CD4-positive, alpha-beta T cell (primary cell): ENCODE data around the gene CPLANE2. TPM values are rescaled to one million over a fixed set of nuclear protein-coding genes. Genes with fewer than 3 reads are reported as not detected.
"Not testable (repeated sequence)": the region's sequence is repeated elsewhere in the genome, so short reads cannot be mapped to it uniquely, and the experiment has no call there.

Source experiments
- ATAC-seq: fragments of 200-7000 bp; cut with Tn5 transposase; one replicate; pipeline ENCODE4 v1.10.0; 2022; ENCODE audit warnings: mild to moderate bottlenecking; ENCODE audit not compliant: poor library complexity
- CTCF ChIA-PET: fragments of 350-600 bp; sonication (Branson Sonifier 250); formaldehyde crosslinking; loops from one replicate; lab custom pipeline; 2021; ENCODE audit warnings: antibody characterized with exemption, inconsistent platforms; lab: Charles Lee
- POLR2A ChIA-PET: fragments of 350-600 bp; sonication (Branson Sonifier 250); formaldehyde crosslinking; loops from one replicate; lab custom pipeline; 2021; ENCODE audit warnings: antibody characterized with exemption, inconsistent platforms; lab: Charles Lee
- DNase-seq, 14 experiments: peaks; one replicate each; pipeline ENCODE4 v3.0.0-alpha.2; 2013 to 2020; ENCODE audit warnings: mixed read lengths in 2 of 14
- H3K27ac ChIP-seq, 2 donors: one replicate each; pipeline versions ENCODE4 v1.5.1 to v1.7.0; 2013; ENCODE audit warnings: low read length in 2 of 2, low read depth in 1 of 2, mild to moderate bottlenecking in 1 of 2
- H3K27me3 ChIP-seq, 2 experiments: 1 replicate in 1 of 2; 2 replicates in 1 of 2; pipeline versions ENCODE4 v1.6.1 to v1.7.0; 2013; ENCODE audit warnings: low read length in 2 of 2, control low read depth in 1 of 2, mild to moderate bottlenecking in 1 of 2, moderate library complexity in 1 of 2; ENCODE audit not compliant: insufficient read depth in 2 of 2, control insufficient read depth in 1 of 2
- H3K36me3 ChIP-seq: one replicate; pipeline ENCODE4 v1.6.1; 2013; ENCODE audit warnings: low read length, control low read depth; ENCODE audit not compliant: insufficient read depth
- H3K4me1 ChIP-seq: one replicate; pipeline ENCODE4 v1.6.1; 2013; ENCODE audit warnings: low read length, control low read depth; ENCODE audit not compliant: insufficient read depth
- H3K4me3 ChIP-seq: one replicate; pipeline ENCODE4 v1.5.1; 2013; ENCODE audit warnings: mild to moderate bottlenecking, low read length, moderate library complexity
- H3K9me3 ChIP-seq, 2 experiments: 1 replicate in 1 of 2; 2 replicates in 1 of 2; pipeline versions ENCODE4 v1.6.1 to v1.7.0; 2013; ENCODE audit warnings: low read length in 2 of 2, mild to moderate bottlenecking in 2 of 2, control low read depth in 1 of 2, moderate library complexity in 1 of 2; ENCODE audit not compliant: control insufficient read depth in 1 of 2, insufficient read depth in 1 of 2
- H3K27ac Mint-ChIP-seq: one replicate; pipeline ENCODE4 v1.8.0; 2020; ENCODE audit warnings: mixed read lengths
- H3K27me3 Mint-ChIP-seq: one replicate; pipeline ENCODE4 v1.8.0; 2021; ENCODE audit warnings: mixed read lengths
- H3K36me3 Mint-ChIP-seq: one replicate; pipeline ENCODE4 v1.8.0; 2021; ENCODE audit warnings: low read depth, mixed read lengths
- H3K4me1 Mint-ChIP-seq: one replicate; pipeline ENCODE4 v1.8.0; 2021; ENCODE audit warnings: low read depth, mixed read lengths
- H3K4me3 Mint-ChIP-seq: one replicate; pipeline ENCODE4 v1.8.0; 2020; ENCODE audit warnings: mild to moderate bottlenecking, mixed read lengths
- H3K9me3 Mint-ChIP-seq: one replicate; pipeline ENCODE4 v1.8.0; 2020; ENCODE audit warnings: mixed read lengths
- intact Hi-C, 2 experiments: fragments of 100-400 bp; cut with DNase I in 1 of 2; cut with micrococcal nuclease in 1 of 2; formaldehyde crosslinking; loops; one replicate each; pipeline versions ENCODE4 v1.15.1 to v1.9.0; 2023 to 2025; cut with DNase I, micrococcal nuclease
- total RNA-seq, 174 experiments: library from RNA in 2 of 174; stranded (reverse) in 2 of 174; gene quantifications; one replicate each; pipeline ENCODE4 v1.2.3 and lab custom pipeline; 2021 to 2026
- TF ChIP-seq, protein P1 (sequence below): fragments of 200-600 bp; IDR thresholded peaks from one replicate; pipeline ENCODE4 v1.8.0; 2022; ENCODE audit warnings: antibody characterized with exemption, mild to moderate bottlenecking

Gene CPLANE2
- total RNA-seq, 2 experiments from 2014 or later, result 5.3 to 8.4 TPM

DNA sequence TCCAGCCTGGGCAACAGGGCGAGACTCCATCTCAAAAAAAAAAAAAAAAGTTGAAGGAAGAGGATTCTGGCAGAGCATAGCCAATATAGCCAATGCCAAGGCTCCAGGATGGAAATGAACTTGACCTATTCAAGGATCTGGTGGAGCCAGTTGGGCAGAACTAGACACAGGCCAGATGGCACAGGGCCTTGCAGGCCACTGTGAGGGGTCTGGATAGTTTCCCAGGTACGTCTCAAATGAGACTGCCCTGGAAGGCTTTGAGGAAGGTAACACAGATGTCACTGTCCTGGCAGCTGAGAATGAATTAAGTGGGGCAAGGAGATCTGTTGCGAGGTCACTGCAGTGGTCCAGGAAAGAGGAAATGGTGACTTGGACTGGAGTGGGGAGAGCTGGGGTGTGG is 12.5 kb downstream of the CPLANE2 start:
- TF ChIP-seq, protein P1, sequence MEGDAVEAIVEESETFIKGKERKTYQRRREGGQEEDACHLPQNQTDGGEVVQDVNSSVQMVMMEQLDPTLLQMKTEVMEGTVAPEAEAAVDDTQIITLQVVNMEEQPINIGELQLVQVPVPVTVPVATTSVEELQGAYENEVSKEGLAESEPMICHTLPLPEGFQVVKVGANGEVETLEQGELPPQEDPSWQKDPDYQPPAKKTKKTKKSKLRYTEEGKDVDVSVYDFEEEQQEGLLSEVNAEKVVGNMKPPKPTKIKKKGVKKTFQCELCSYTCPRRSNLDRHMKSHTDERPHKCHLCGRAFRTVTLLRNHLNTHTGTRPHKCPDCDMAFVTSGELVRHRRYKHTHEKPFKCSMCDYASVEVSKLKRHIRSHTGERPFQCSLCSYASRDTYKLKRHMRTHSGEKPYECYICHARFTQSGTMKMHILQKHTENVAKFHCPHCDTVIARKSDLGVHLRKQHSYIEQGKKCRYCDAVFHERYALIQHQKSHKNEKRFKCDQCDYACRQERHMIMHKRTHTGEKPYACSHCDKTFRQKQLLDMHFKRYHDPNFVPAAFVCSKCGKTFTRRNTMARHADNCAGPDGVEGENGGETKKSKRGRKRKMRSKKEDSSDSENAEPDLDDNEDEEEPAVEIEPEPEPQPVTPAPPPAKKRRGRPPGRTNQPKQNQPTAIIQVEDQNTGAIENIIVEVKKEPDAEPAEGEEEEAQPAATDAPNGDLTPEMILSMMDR, result no peak
- ChIA-PET POLR2A (no interaction called here), CTCF (no interaction called here)
- no peaks in the 10 kb centered on the region for H3K9me3 Mint-ChIP-seq
- no peaks in the 10 kb centered on the region for H3K36me3 Mint-ChIP-seq
- H3K4me1 Mint-ChIP-seq, result no peaks in the 10 kb centered on the region
- H3K27me3 ChIP-seq, result peaks cover 33 to 34% of the 10 kb centered on the region in 2 experiments
- no peak overlapping the region for H3K27ac Mint-ChIP-seq
- H3K4me3 Mint-ChIP-seq, result no peak overlapping the region
- no peak overlapping the region for H3K4me3 ChIP-seq
- intact Hi-C loops, result no loop called here
- DNase-seq, result no peak
- no peak for ATAC-seq
- H3K27ac ChIP-seq, result no peak overlapping the region
- peaks cover 5 to 23% of the 10 kb centered on the region in 2 experiments for H3K9me3 ChIP-seq
- peaks cover 43% of the 10 kb centered on the region for H3K27me3 Mint-ChIP-seq
- H3K36me3 ChIP-seq, result no peaks in the 10 kb centered on the region
- H3K4me1 ChIP-seq, result peaks cover 22% of the 10 kb centered on the region

DNA sequence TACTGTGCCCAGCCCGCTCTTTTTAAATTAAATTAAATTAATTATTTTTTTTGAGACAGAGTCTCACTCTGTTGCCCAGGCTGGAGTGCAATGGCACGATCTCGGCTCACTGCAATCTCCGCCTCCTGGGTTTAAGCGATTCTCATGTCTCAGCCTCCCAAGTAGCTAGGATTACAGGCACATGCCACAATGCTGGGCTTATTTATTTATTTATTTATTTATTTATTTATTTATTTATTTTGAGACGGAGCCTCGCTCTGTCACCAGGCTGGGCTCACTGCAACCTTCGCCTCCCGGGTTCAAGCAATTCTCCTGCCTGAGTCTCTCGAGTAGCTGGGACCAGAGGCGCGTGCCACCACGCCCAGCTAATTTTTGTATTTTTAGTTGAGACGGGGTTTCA is 14.3 kb downstream of the CPLANE2 start:
- intact Hi-C loops, ATAC-seq, H3K36me3 Mint-ChIP-seq: not testable (repeated sequence)

DNA sequence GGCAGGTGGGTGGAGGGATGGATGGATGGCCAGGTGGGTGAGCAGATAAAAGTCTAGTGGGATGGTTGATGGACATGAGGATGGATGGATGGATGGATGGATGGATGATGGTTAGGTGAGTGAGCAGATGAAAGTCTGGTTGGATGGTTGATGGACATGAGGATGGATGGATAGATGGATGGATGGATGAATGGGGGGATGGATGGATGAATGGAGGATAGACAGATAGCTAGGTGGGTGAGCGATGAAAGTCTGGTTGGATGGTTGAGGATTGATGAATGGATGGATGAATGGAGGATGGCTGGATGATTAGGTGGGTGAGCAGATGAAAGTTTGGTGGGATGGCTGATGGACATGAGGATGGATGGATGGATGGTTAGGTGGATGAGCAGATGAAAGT is 15.5 kb downstream of the CPLANE2 start:
- peaks cover 19% of the 10 kb centered on the region for H3K4me1 Mint-ChIP-seq
- H3K36me3 Mint-ChIP-seq, result no peaks in the 10 kb centered on the region
- ChIA-PET POLR2A (interaction anchor here (0.7 kb wide), 1 partner anchor 418 kb away, joined by 3 read pairs; no protein-coding TSS in a partner anchor), CTCF (no interaction called here)
- TF ChIP-seq, protein P1, result no peak
- Histone ChIP-seq H3K9me3 (peaks cover 3 to 8% of the 10 kb centered on the region in 2 experiments), H3K4me3 (no peak overlapping the region), H3K36me3 (no peaks in the 10 kb centered on the region), H3K27me3 (peaks cover 9 to 12% of the 10 kb centered on the region in 2 experiments), H3K27ac (no peak overlapping the region), H3K4me1 (peaks cover 18% of the 10 kb centered on the region)
- H3K27ac Mint-ChIP-seq, result no peak overlapping the region
- peaks cover 19% of the 10 kb centered on the region for H3K27me3 Mint-ChIP-seq
- H3K9me3 Mint-ChIP-seq, result no peaks in the 10 kb centered on the region
- ATAC-seq (no peak), DNase-seq (no peak)
- H3K4me3 Mint-ChIP-seq, result no peak overlapping the region
- intact Hi-C loops, result no loop called here

More for the DNA sequence above, 14.3 kb downstream of the CPLANE2 start:
- peaks cover 28% of the 10 kb centered on the region for H3K27me3 Mint-ChIP-seq
- H3K4me1 Mint-ChIP-seq, H3K4me3 Mint-ChIP-seq, H3K36me3 ChIP-seq, H3K27ac Mint-ChIP-seq, DNase-seq, CTCF ChIA-PET, H3K9me3 Mint-ChIP-seq, H3K27ac ChIP-seq, H3K4me3 ChIP-seq: not testable (repeated sequence)
- H3K9me3 ChIP-seq, result peaks cover 5 to 20% of the 10 kb centered on the region in 2 experiments
- peaks cover 22 to 24% of the 10 kb centered on the region in 2 experiments for H3K27me3 ChIP-seq
- peaks cover 17% of the 10 kb centered on the region for H3K4me1 ChIP-seq
- POLR2A ChIA-PET, result interaction anchor here (0.8 kb wide), 1 partner anchor 16 kb away, joined by 3 read pairs; no protein-coding TSS in a partner anchor
